ENCODE results near the gene AAR2.

Gene AAR2

DNA sequence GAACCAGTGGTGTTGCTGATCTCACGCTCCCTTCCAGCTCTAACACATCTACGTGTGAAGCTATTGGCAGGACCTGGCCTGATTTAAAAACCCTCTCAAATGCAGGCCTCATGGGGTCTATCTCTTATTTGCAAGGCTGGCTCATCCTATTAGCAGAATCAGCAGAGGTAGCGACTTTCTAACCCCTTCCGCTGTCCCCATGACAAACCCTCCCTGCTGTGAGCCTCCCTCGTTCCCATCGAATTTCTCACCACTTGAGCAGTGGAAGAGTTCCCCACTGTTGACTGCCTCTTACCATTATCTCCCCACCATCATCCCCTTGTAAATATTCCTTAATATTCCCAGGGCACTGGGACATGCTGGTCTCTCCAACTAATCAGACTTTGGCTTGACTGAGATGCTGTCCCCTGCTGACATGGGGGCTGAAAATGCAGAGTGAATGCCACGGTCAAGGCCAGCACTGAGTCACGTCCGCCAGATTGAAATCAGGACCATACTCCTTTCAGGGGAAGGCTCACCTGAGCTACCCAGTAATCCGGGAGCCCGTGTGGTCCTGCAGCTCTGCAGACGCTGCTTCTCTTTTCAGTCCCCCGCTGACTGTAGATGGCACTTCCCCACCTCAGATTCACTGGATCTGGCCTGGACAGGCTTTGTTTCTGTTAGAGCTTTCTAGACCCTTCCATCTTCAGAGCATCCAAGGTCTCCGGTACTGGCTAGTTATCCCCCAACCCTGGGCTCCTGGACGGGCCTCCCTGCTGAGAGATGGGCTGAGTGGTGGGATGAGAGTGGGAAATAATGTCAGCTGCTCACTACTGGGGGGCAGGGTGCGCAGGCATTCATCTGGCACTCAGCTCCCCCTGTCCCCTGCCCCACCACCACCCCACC is 23.1 kb downstream of the AAR2 start:
- in situ Hi-C loops (cut with HindIII; ENCODE audit: low sequenced_read_pairs): no loop called here

DNA sequence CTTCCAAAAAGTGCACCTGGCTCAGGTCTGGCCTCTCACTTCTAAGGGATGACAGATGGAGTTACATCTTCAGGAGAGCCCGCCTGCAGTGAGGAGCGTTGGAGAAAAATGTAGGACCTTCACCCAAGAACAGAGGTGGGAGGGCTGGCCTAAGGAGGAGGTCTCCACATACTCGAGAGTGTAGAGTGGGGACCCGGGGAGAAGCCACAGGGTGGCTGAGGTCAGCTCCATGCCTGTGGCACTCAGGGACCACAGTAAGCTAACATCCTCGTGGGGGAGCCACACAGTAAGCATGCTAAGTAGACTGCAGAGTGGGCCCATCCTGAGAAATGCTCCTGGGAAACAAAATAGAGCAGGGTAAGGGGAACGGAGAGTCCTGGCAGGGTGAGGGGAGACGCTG is 24.0 kb downstream of the AAR2 start:
- in situ Hi-C loops (cut with HindIII; ENCODE audit: low sequenced_read_pairs): no loop called here

DNA sequence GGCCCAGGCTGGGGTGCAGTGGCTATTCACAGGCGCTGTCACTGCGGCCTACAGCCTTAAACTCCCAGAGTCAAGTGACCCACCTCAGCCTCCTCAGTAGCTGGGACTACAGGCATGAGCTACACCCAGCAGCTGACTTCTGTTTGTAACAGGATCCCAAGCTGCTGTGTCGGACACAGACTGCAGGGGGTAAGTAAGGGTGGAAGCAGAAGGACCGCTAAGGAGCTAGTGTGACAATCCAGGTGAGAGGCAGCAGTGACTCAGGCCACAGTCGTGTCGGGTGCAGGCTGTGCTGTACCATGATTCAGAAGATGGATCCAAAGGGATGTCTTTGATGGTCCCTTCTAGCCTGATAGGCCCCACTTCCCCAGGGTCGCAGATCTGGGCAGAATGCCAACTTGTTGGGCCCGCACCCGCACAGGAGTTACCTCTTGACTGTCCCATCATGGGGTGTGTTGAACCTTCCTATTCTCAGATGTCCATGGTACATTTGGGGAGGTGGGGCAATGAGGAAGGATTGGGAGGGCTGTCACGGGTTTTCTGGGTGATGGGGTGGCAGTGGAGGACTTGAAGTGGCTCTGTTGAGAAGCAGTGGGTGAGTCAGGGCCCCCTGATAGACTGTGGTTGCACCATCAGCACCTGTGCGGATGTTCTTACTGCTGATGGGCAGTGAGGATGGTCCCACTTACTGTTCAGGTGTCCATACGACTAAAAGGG is 25.3 kb downstream of the AAR2 start:
- in situ Hi-C loops (cut with HindIII; ENCODE audit: low sequenced_read_pairs): no loop called here

DNA sequence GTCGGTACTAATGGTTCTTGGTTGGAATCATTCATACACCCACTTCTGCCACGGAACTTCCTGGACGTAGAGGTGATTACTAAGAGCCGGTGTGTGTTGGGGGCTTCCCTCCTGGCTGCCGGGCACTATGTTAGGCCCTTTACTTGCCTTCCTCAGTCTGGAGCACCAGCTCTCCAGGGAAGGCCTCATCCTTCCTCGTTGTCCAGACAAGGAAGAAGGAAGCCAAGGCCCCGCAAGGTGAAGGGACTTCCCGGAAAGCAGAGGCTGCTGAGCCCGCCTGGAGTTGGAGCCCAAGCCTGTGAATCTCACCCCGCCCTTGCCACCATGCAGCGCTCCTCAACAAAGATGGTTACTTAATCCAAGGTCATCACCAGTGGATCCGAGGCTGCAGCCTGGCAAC is 26.2 kb downstream of the AAR2 start:
- in situ Hi-C loops (cut with HindIII; ENCODE audit: low sequenced_read_pairs): no loop called here

DNA sequence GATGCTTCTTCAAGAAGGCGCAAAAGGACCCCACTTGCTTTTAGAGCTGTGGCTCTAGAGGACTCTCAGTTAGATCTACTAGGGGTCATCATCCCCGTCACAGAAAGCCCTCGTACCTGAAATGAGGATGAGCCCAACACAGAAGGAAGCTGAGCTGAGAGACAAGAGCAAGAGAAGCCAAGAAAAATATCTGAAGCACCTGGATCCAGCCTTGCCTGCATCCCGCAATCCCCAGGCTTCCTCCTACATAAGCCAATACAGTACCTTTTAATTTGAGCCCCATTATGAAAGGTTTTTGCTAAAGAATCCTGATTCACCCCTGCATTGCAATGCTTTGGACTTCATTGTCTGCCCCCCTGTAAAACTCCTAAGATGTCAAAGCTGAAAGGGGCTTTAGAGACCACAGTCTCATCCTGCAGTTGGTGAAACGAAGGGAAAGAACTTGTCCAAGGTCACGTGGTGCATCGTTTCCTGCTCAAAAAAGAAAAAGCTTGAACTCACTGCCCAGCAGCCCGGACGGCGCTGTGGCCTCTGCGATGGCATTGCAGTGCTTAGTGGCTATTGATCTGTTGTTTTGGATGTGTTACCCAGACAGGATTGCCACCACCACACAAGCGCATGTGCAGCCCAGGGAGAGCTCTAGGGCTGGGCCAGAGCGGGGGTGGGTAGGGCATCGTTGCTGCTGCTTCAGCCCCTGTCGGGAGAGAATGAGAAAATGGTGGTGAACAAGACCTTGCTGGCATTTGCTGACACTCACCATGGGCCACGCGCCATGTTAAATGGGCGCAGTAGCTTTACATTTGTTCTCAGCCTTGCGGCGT is 28.4 kb downstream of the AAR2 start:
- in situ Hi-C loops (cut with HindIII; ENCODE audit: low sequenced_read_pairs): no loop called here

DNA sequence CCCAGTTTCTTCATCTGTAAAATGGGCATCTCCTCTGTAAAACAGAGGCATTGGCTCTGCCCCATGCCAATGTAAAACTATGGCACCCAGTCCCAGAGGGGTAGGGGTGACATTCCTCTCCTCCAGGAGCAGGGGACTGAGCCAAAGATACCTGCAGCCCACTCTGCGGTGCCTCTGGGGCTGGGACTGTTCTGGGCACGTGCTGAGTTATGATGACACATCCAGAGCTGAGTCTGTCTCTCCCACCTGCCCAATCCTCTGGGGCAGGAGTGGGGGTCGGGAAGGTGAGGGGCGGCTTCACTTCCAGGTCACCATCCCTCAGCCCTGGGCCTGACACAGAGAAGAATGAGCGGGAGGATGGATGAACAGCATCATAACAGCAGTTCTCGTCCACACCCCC is 29.9 kb downstream of the AAR2 start:
- in situ Hi-C loops (cut with HindIII; ENCODE audit: low sequenced_read_pairs): no loop called here

DNA sequence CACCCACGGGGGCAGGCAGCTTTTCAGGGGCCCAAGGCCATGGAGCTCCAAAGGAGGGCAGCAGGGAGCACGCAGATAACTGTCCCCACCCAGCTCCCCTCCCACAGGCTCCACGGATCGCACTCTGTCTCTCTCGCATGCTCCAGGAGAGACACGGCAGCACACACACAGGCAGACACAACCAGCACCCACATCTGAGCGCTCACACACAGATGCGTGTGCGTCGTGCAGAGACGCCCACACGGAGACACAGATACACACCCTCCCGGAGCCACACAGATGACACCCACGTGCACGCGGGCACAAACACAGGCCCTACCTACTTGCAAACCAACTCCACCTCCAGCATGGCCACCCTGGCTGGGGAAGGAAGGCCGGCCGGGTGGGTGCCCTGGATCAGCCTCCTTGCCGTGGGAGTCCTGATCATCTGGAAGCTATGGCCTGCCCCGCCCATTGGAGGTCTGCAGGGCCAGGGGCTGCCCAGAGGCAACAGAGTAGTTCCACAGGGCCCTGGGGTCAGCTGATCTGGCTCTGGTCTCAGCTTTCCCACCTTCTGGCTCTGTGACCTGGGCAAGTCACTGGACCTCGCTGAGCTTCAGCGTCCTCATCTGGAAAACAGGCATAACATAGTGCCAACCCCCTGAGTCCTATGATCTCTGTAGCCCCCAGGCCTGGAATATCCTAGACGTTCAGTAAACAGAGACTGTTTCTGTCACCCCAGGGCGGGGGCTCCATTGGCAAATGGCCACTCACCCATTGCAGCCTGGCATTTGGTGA is 31.5 kb downstream of the AAR2 start:
- in situ Hi-C loops (cut with HindIII; ENCODE audit: low sequenced_read_pairs): no loop called here

DNA sequence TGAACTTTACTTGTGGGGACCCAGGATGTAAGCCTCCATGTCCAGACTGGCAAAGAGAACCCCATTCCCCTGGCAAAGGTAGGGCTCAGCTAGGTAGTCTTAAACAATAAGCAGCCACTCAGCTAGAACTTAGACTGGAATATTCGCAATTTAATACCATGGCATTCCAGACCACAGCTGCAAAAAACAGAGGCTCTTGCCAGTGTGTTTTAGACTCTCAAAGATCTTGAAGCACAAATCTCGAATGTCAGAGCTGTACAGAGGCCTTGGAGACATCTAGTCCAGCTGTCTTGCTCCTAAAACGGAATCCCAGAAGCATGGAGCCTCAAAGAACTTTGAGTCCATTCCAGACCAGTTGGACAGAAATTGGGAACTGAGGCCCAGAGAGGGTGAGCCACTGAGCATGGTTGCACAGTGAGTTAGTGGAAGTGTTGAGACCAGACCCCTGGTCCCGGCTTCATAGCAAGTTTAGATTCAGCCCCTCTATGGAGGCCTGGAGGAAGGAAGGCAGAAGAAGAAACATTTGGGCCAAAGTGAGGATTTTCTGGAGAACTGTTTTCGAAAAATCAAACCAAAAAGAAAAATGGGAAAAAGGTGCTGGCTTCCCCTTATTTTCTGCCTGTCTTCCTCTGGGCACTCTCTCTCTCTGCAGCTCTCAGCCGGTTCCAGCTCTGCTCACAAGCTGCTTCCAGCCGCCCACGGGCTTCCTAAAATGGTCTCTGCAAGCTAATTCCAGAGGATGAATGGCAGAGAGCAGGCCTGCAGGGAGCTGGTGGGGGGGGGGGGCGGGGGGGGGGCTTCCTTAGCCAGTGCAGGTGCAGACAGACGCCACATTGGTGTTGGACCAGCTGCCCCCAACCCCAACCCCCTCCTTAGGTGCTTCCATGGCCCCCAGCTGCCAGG is 32.4 kb downstream of the AAR2 start:
- in situ Hi-C loops (cut with HindIII; ENCODE audit: low sequenced_read_pairs): no loop called here

DNA sequence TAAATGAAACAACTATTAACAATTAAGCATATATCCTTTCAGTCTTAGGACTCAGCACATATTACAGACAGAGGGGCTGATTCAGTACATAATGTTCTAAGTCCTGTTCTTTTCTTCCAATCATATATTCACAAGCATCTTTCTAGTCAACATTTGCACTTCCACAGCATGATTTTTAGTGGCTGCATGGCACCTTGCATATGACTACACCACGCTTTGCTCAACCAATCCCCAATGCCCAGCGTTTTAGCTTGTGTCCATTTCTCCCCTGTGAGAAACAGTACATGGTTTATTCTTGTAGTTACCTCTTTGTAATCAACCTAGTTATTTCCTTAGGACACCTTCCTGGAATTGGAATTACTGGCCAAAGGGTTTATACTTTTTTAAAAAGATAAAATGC is 33.2 kb downstream of the AAR2 start:
- in situ Hi-C loops (cut with HindIII; ENCODE audit: low sequenced_read_pairs): no loop called here

DNA sequence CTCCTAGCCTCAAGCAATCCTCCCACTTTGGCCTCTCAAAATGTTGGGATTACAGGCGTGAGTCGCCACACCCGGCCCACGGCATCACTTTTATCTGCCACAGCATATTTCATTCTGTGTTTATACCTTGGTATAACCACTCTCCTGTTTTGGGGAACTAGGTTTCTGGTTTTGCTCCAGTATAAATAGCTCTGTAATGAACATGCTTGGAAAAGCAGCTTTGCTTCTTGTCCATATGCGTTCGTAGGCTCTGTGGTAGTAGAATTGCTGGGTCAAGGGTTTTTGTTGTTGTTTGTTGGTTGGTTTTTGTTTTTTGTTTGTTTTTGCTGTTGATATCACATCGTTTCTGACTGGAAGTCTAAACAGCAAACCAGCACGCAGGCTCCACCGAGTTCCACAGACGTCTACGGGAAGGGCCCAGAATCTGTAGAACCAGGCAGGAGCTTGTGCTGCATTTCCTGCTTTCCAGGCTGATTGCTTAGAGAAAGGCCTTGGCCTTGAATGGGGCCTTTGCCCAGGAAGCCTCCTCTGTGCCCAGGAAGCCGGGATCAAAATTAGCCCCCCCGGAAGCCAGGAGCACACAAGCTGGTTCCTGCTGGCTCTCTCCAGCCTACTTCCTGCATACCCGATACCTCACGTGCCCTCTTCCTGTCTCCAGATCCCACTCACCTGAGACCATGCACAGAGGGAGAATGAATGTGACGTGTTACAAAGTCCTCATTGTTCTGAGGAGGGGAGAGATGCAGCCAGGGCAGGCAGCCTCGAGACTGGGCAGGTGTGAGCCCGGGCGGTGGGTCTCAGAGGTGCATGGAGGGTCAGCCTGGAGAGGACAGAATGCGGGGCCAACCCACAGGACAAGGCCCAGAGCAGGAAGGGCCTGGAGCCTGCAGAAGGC is 34.7 kb downstream of the AAR2 start:
- in situ Hi-C loops (cut with HindIII; ENCODE audit: low sequenced_read_pairs): no loop called here

DNA sequence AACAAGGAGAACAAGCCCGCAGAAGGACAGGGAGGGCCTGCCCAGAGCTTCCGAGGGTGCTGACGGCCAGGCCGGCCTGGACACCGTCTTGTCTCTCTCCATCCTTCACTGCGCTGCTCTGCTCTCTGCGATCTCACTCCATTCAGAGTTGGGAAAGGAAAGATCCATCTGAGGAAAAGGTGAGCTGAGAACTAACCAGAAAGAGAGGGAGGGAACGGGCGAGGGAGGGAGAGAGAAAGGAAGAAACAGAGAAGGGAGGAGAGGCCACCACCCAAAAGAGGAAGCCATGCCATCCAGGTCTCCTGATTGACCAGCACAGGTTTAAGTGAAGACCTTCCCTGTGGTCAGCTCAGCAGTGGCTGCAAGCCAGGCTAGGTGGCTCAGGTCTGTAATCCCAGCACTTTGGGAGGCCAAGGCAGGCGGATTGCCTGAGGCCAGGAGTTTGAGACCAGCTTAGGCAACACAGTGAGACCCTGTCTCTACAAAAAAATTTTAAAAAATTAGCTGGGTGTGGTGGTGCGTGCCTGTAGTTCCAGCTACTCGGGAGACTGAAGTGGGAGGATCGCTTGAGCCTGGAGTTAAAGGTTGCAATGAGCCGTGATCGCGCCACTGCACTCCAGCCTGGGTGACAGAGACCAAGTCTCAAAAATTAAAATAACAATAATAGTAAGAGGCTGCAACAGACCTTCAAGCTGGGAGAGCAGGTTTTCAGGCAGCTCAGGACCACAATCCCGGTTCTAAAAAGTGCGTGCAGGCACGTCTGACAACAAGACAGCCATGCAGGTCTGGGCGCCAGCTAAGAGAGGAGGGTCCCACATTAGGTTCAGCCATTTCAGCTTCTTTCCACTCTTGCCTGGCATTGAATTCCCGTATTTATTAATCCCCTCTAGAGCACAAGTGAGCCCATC is 35.6 kb downstream of the AAR2 start:
- in situ Hi-C loops (cut with HindIII; ENCODE audit: low sequenced_read_pairs): no loop called here

DNA sequence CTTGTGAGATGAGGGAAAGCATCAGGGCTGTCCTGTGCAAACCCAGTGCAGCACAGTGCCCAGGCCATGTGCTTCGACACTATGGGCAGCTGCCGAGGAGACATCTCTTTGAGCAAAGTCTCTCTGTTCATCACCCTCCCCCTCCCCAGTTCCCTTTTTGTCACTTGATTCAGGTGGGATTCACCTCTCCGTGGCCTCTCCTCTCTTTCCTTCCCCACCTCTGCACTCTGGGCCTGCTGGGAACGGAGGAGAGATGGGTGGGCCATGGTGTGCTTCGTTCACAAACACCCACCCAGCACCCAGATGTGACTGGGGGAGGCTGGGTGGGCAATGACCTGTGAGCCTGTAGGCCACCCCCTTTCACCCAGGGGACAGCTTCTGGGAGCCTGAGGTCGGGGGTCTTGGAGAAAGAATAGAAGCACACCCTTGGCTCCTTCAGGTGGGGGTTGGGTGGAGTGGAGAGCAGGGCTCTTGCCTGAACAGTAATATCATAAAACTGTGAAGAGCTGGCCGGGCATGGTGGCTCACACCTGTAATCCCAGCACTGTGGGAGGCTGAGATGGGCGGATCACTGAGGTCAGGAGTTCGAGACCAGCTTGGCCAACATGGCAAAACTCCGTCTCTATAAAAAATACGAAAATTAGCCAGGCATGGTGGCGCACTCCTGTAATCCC is 36.4 kb downstream of the AAR2 start:
- in situ Hi-C loops (cut with HindIII; ENCODE audit: low sequenced_read_pairs): no loop called here

DNA sequence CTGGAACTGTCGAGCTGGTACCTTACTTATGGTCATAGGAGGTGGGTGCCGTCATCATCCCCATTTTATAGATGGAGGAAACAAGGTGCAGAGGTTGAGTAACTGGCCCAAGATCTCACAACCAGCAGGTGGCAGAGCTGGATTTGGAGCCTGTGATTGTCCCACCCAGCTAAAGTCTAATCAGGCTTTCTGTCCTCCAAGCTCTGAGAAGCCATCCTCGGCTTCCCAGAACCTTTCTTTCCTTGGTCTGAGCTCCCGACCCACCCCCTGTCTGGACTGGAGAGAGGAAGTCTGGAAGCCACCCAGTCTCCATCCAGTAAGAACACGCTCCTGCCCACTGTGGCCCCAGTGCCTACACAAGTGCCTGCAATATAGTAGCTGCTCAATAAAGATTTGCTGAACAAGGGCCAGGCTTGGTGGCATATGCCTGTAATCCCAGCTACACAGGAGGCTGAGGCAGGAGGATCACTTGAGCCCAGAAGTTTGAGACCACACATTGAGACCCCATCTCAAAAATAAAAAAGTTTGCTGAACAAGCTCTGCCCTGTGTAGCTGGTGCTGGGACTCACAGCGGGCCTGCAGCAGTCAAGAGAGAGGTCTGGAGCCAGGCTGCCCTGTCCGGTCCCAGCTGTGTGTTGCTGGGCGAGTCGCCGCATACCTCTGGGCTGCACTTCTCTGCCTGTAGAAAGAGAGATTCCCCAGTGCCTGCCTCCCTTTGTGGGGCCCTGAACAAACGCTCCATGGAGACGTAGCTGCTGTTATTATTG is 37.3 kb downstream of the AAR2 start:
- in situ Hi-C loops (cut with HindIII; ENCODE audit: low sequenced_read_pairs): no loop called here

DNA sequence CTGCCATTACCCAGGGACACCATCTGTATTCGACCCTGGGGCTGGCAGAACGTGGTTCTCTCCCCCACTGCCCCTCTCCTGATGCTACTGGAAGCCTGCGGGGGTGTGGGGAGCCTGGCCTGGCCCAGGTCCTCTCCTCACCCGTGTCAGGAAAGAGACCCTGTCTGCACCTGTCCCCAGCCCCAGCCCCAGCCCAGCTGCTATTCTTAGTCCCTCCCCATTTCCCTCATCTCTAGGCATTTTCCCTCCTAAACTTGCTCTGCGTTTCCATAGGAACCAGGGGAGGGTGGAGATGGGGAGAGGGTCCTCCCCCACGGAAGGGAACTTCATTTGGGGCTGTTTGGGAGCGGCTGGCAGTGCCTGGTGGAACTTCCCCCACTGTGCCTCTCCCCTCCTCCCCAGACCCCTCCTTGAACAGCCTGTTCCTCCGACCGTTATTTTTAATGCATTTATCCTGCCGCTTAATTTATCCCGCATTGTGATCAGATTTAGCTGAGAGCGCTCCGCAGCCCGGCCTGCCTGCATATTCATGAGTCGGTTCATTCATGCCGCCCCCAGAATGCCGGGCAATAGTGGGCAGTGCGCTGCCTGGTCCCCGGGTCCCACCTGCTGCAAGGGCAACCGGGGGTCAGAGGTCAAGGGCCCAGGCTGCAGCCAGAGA is 38.0 kb downstream of the AAR2 start:
- in situ Hi-C loops (cut with HindIII; ENCODE audit: low sequenced_read_pairs): no loop called here

DNA sequence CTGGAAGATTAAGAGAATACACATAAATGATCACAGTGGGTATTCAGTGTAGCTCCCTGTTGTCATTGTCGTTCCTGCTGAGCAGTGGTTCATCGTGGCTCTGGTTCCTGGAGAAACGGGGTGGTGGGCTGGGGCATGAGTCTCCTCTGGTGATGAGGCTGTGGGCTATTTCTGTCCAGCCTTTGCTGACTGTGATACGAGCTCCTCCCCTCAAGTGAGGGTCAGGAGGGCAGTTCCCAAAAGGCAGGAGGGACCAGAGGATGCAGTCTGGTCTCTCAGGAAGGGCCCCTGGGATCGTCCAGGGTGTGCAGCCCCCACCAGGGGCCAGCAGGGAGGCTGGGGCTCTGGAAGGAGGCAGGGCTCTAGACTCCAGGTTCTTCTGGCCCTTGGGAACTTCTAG is 38.7 kb downstream of the AAR2 start:
- in situ Hi-C loops (cut with HindIII; ENCODE audit: low sequenced_read_pairs): no loop called here
